Esophagus squamous epithelium (tissue), 5 donors: Measurements from ENCODE around the gene TM4SF18. TPM values are rescaled to one million over a fixed set of nuclear protein-coding genes. Genes with fewer than 3 reads are reported as not detected.

ENCODE experiments used
- DNase-seq: peaks from one replicate; lab custom pipeline; 2025; lab: John Stamatoyannopoulos, UW
- H3K27ac ChIP-seq, 4 donors: fragments of 200-600 bp; sonication (generic); one replicate each; pipeline ENCODE4 v1.5.1; 2016 to 2019; ENCODE audit warnings: mild to moderate bottlenecking in 1 of 4
- H3K27me3 ChIP-seq, 4 donors: fragments of 200-600 bp; sonication (generic); 1 replicate in 3 of 4; 2 replicates in 1 of 4; pipeline versions ENCODE4 v1.5.1 to v1.6.0; 2017 to 2021; ENCODE audit warnings: antibody characterized with exemption in 1 of 4
- H3K36me3 ChIP-seq, 3 donors: fragments of 200-600 bp; sonication (generic); one replicate each; pipeline ENCODE4 v1.5.1; 2016 to 2019
- H3K4me1 ChIP-seq, 3 donors: fragments of 200-600 bp; sonication (generic); one replicate each; pipeline ENCODE4 v1.5.1; 2017 to 2019
- H3K4me3 ChIP-seq, 4 donors: fragments of 200-600 bp; sonication (generic); 1 replicate in 3 of 4; 2 replicates in 1 of 4; pipeline ENCODE4 v1.5.1; 2016 to 2019; ENCODE audit warnings: mild to moderate bottlenecking in 2 of 4, moderate library complexity in 1 of 4
- H3K9me3 ChIP-seq, 3 donors: fragments of 200-600 bp; sonication (generic); one replicate each; pipeline ENCODE4 v1.5.1; 2016 to 2019
- POLR2A ChIP-seq, 4 donors: fragments of 450-650 bp; IDR thresholded peaks; one replicate each; pipeline ENCODE4 v1.6.1; 2017; ENCODE audit warnings: antibody characterized with exemption in 4 of 4, mild to moderate bottlenecking in 4 of 4, moderate library complexity in 3 of 4
- WGBS, 2 donors: methylation state at CpG; one replicate each; pipeline ENCODE4 v1.1.5; 2018; 5-methylcytosine and 5-hydroxymethylcytosine counted together
- intact Hi-C: fragments of 100-400 bp; cut with DNase I; formaldehyde crosslinking; loops from one replicate; pipeline ENCODE4 v1.15.0; 2022
- total RNA-seq, 4 donors: library from RNA; depleted of rRNA; stranded (reverse); fragments of >200 nt; gene quantifications; one replicate each; pipeline ENCODE4 v1.1.0, GENCODE V29; 2016
- TF ChIP-seq, protein P1 (sequence below), 6 experiments: fragments of 450-650 bp in 4 of 6; fragments of 200-600 bp in 2 of 6; sonication (generic) in 2 of 6; IDR thresholded peaks; one replicate each; pipeline ENCODE4 v1.5.1; 2016 to 2019; ENCODE audit warnings: antibody characterized with exemption in 6 of 6, mild to moderate bottlenecking in 4 of 6, moderate library complexity in 4 of 6
- donor health status: DM: yes; HTN: yes; CAD: no.

Gene TM4SF18
- total RNA-seq, 4 donors from 2014 or later, result 0.95 to 5.7 (median 1.6) TPM

GRCh38 chr3:149317072-149317471, 16.4 kb downstream of the TM4SF18 start:
- intact Hi-C loops, result no loop called here
- H3K4me3 ChIP-seq, result no peak overlapping the region
- 82 to 95% methylated on average over 1 of the region's 1 CpG for WGBS, 2 donors
- no peaks in the 10 kb centered on the region for H3K36me3 ChIP-seq
- H3K27me3 ChIP-seq, result no peaks in the 10 kb centered on the region
- H3K9me3 ChIP-seq, result no peaks in the 10 kb centered on the region
- no peak for DNase-seq
- TF ChIP-seq POLR2A (IDR thresholded peaks at IDR 0.05), result no peak
- TF ChIP-seq, protein P1, sequence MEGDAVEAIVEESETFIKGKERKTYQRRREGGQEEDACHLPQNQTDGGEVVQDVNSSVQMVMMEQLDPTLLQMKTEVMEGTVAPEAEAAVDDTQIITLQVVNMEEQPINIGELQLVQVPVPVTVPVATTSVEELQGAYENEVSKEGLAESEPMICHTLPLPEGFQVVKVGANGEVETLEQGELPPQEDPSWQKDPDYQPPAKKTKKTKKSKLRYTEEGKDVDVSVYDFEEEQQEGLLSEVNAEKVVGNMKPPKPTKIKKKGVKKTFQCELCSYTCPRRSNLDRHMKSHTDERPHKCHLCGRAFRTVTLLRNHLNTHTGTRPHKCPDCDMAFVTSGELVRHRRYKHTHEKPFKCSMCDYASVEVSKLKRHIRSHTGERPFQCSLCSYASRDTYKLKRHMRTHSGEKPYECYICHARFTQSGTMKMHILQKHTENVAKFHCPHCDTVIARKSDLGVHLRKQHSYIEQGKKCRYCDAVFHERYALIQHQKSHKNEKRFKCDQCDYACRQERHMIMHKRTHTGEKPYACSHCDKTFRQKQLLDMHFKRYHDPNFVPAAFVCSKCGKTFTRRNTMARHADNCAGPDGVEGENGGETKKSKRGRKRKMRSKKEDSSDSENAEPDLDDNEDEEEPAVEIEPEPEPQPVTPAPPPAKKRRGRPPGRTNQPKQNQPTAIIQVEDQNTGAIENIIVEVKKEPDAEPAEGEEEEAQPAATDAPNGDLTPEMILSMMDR (IDR thresholded peaks at IDR 0.05), result no peak
- peaks cover 0 to 22% (median 5%) of the 10 kb centered on the region in 3 donors for H3K4me1 ChIP-seq
- H3K27ac ChIP-seq, result no peak overlapping the region

GRCh38 chr3:149316437-149316836, 17.0 kb downstream of the TM4SF18 start:
- no peak for DNase-seq
- TF ChIP-seq POLR2A (IDR thresholded peaks at IDR 0.05), result no peak
- TF ChIP-seq, protein P1 (IDR thresholded peaks at IDR 0.05), result no peak
- Histone ChIP-seq H3K4me1 (peaks cover 0 to 22% (median 5%) of the 10 kb centered on the region in 3 donors), H3K27me3 (no peaks in the 10 kb centered on the region), H3K4me3 (no peak overlapping the region), H3K27ac (no peak overlapping the region), H3K9me3 (no peaks in the 10 kb centered on the region), H3K36me3 (no peaks in the 10 kb centered on the region)
- 67 to 77% methylated on average over 2 of the region's 2 CpGs for WGBS, 2 donors
- intact Hi-C loops, result no loop called here

- TF ChIP-seq, protein P1 (IDR thresholded peaks at IDR 0.05), result no peak
- no peak for TF ChIP-seq POLR2A (IDR thresholded peaks at IDR 0.05)
- Histone ChIP-seq H3K9me3 (no peaks in the 10 kb centered on the region), H3K27ac (peak overlapping the region in 1 of 4 donors; percentile 17), H3K4me3 (no peak overlapping the region), H3K27me3 (no peaks in the 10 kb centered on the region), H3K36me3 (no peaks in the 10 kb centered on the region), H3K4me1 (peaks cover 0 to 27% (median 5%) of the 10 kb centered on the region in 3 donors)
- intact Hi-C loops, result no loop called here
- 78 to 88% methylated on average over 3 of the region's 3 CpGs for WGBS, 2 donors
- no peak for DNase-seq
These were observed 17.7 kb downstream of the TM4SF18 start for GRCh38 chr3:149315694-149316093.

- WGBS, 2 donors, result 64 to 67% methylated on average over 7 of the region's 7 CpGs
These were observed 18.4 kb downstream of the TM4SF18 start for GRCh38 chr3:149314807-149315578.

GRCh38 chr3:149313542-149313941, 19.9 kb downstream of the TM4SF18 start:
- Histone ChIP-seq H3K4me3 (no peak overlapping the region), H3K4me1 (peaks cover 0 to 29% (median 9%) of the 10 kb centered on the region in 3 donors), H3K9me3 (no peaks in the 10 kb centered on the region), H3K36me3 (no peaks in the 10 kb centered on the region), H3K27ac (no peak overlapping the region), H3K27me3 (no peaks in the 10 kb centered on the region)
- no peak for DNase-seq
- intact Hi-C loops, result no loop called here
- 63 to 84% methylated on average over 1 of the region's 1 CpG for WGBS, 2 donors
- no peak for TF ChIP-seq POLR2A (IDR thresholded peaks at IDR 0.05)
- TF ChIP-seq, protein P1 (IDR thresholded peaks at IDR 0.05), result no peak

More at GRCh38 chr3:149314807-149315578, 18.4 kb downstream of the TM4SF18 start:
- DNase-seq, result no peak
- Histone ChIP-seq H3K4me3 (no peak overlapping the region), H3K9me3 (no peaks in the 10 kb centered on the region), H3K4me1 (peaks cover 0 to 32% (median 9%) of the 10 kb centered on the region in 3 donors), H3K36me3 (no peaks in the 10 kb centered on the region), H3K27ac (peak overlapping the region in 1 of 4 donors; percentile 17), H3K27me3 (no peaks in the 10 kb centered on the region)
- TF ChIP-seq, protein P1 (IDR thresholded peaks at IDR 0.05), result no peak
- no peak for TF ChIP-seq POLR2A (IDR thresholded peaks at IDR 0.05)
- intact Hi-C loops, result no loop called here
